Measurements from ENCODE around the gene RAET1G. TPM values are rescaled to one million over a fixed set of nuclear protein-coding genes. Genes with fewer than 3 reads are reported as not detected.
A peak's percentile ranks its signal among the peaks of the same experiment; 100 is the strongest.

Gene RAET1G
- total and polyA plus RNA-seq, 2 of the 13 experiments (the other 11 are each of a cell fraction or from before 2014, with no cell fraction given): not detected

- TF ChIP-seq, protein P1, sequence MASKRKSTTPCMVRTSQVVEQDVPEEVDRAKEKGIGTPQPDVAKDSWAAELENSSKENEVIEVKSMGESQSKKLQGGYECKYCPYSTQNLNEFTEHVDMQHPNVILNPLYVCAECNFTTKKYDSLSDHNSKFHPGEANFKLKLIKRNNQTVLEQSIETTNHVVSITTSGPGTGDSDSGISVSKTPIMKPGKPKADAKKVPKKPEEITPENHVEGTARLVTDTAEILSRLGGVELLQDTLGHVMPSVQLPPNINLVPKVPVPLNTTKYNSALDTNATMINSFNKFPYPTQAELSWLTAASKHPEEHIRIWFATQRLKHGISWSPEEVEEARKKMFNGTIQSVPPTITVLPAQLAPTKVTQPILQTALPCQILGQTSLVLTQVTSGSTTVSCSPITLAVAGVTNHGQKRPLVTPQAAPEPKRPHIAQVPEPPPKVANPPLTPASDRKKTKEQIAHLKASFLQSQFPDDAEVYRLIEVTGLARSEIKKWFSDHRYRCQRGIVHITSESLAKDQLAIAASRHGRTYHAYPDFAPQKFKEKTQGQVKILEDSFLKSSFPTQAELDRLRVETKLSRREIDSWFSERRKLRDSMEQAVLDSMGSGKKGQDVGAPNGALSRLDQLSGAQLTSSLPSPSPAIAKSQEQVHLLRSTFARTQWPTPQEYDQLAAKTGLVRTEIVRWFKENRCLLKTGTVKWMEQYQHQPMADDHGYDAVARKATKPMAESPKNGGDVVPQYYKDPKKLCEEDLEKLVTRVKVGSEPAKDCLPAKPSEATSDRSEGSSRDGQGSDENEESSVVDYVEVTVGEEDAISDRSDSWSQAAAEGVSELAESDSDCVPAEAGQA (IDR thresholded peaks at IDR 0.05; ENCODE audit: low read depth): no peak
- TF ChIP-seq, protein P1 (CRISPR knock-in tag; IDR thresholded peaks at IDR 0.05; ENCODE audit: borderline replicate concordance): no peak
- TF ChIP-seq SP5 (CRISPR knock-in tag; IDR thresholded peaks at IDR 0.05; ENCODE audit: borderline replicate concordance, low read depth) (no peak), MTA1 (CRISPR knock-in tag; IDR thresholded peaks at IDR 0.05; ENCODE audit: borderline replicate concordance) (no peak), POLR2AphosphoS5 (IDR thresholded peaks at IDR 0.05; ENCODE audit: low read depth, low read length) (no peak), ZNF598 (CRISPR knock-in tag; IDR thresholded peaks at IDR 0.05; ENCODE audit: borderline replicate concordance) (0 out of 2 replicates have a peak, but pooled peaks have one; percentile 22), ZNF782 (CRISPR knock-in tag; IDR thresholded peaks at IDR 0.05; ENCODE audit: borderline replicate concordance) (no peak), HOXD1 (CRISPR knock-in tag; IDR thresholded peaks at IDR 0.05) (no peak), ZNF607 (CRISPR knock-in tag; IDR thresholded peaks at IDR 0.05; ENCODE audit: borderline replicate concordance) (no peak), NFYC (CRISPR knock-in tag; IDR thresholded peaks at IDR 0.05) (peak; percentile 34; the same call in 1 of the 2 replicates), PLRG1 (conservative IDR thresholded peaks at IDR 0.05) (no peak), HOXA9 (CRISPR knock-in tag; IDR thresholded peaks at IDR 0.05; ENCODE audit: borderline replicate concordance) (no peak), MAFF (IDR thresholded peaks at IDR 0.05; ENCODE audit: low read depth, low read length) (peak; percentile 100), PHB2 (IDR thresholded peaks at IDR 0.05; ENCODE audit: partially characterized antibody) (no peak), XRCC5 (optimal IDR thresholded peaks at IDR 0.05; ENCODE audit: low read length) (no peak), EEA1 (CRISPR knock-in tag; IDR thresholded peaks at IDR 0.05; ENCODE audit: borderline replicate concordance) (no peak), ZNF766 (CRISPR knock-in tag; IDR thresholded peaks at IDR 0.05; ENCODE audit: borderline replicate concordance) (no peak), NCOA1 (CRISPR knock-in tag; IDR thresholded peaks at IDR 0.05) (no peak), BCL6 (CRISPR knock-in tag; IDR thresholded peaks at IDR 0.05) (peak; percentile 37)
- TF ChIP-seq, protein P2, sequence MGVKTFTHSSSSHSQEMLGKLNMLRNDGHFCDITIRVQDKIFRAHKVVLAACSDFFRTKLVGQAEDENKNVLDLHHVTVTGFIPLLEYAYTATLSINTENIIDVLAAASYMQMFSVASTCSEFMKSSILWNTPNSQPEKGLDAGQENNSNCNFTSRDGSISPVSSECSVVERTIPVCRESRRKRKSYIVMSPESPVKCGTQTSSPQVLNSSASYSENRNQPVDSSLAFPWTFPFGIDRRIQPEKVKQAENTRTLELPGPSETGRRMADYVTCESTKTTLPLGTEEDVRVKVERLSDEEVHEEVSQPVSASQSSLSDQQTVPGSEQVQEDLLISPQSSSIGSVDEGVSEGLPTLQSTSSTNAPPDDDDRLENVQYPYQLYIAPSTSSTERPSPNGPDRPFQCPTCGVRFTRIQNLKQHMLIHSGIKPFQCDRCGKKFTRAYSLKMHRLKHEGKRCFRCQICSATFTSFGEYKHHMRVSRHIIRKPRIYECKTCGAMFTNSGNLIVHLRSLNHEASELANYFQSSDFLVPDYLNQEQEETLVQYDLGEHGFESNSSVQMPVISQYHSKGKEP (CRISPR knock-in tag; IDR thresholded peaks at IDR 0.05): no peak
- TF ChIP-seq, protein P3, sequence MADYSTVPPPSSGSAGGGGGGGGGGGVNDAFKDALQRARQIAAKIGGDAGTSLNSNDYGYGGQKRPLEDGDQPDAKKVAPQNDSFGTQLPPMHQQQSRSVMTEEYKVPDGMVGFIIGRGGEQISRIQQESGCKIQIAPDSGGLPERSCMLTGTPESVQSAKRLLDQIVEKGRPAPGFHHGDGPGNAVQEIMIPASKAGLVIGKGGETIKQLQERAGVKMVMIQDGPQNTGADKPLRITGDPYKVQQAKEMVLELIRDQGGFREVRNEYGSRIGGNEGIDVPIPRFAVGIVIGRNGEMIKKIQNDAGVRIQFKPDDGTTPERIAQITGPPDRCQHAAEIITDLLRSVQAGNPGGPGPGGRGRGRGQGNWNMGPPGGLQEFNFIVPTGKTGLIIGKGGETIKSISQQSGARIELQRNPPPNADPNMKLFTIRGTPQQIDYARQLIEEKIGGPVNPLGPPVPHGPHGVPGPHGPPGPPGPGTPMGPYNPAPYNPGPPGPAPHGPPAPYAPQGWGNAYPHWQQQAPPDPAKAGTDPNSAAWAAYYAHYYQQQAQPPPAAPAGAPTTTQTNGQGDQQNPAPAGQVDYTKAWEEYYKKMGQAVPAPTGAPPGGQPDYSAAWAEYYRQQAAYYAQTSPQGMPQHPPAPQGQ (CRISPR knock-in tag; IDR thresholded peaks at IDR 0.05; ENCODE audit: borderline replicate concordance): no peak
Measured at GRCh38 chr6:149867876-149868640, 54.9 kb downstream of the RAET1G start (continued).
